HepG2 (cell line): ENCODE measurements around the gene SSBP4. TPM values are rescaled to one million over a fixed set of nuclear protein-coding genes. Genes with fewer than 3 reads are reported as not detected.

Experiments
- CC2D1A ChIP-seq: sonication (generic); formaldehyde crosslinking; IDR thresholded peaks from 2 replicates; pipeline ENCODE4 v1.8.1; 2023; ENCODE audit warnings: mild to moderate bottlenecking, missing genetic modification reagents
- CEBPB ChIP-seq: IDR thresholded peaks from 2 replicates; pipeline ENCODE4 v1.6.1; 2011; ENCODE audit warnings: low read depth, low read length, improper control_type of control experiment, borderline replicate concordance
- HMG20A ChIP-seq: IDR thresholded peaks from 2 replicates; pipeline ENCODE4 v1.6.1; 2016; ENCODE audit warnings: borderline replicate concordance
- NCOA1 ChIP-seq: sonication (generic); formaldehyde crosslinking; IDR thresholded peaks from 2 replicates; pipeline ENCODE4 v1.9.0; 2021; ENCODE audit warnings: missing genetic modification reagents
- NR3C1 ChIP-seq: sonication (generic); formaldehyde crosslinking; IDR thresholded peaks from 2 replicates; pipeline ENCODE4 v1.4.0; 2020; ENCODE audit warnings: missing genetic modification reagents
- PAWR ChIP-seq: sonication (generic); formaldehyde crosslinking; IDR thresholded peaks from 2 replicates; pipeline ENCODE4 v1.4.0; 2020; ENCODE audit warnings: missing genetic modification reagents, mild to moderate bottlenecking, borderline replicate concordance
- PHB2 ChIP-seq: fragments of 450-650 bp; IDR thresholded peaks from 2 replicates; pipeline ENCODE4 v1.6.1; 2018; ENCODE audit not compliant: partially characterized antibody
- ZNF235 ChIP-seq: sonication (generic); formaldehyde crosslinking; IDR thresholded peaks from 2 replicates; pipeline ENCODE4 v1.8.1; 2023; ENCODE audit warnings: mild to moderate bottlenecking, missing genetic modification reagents, borderline replicate concordance
- ZNF326 ChIP-seq: sonication (generic); formaldehyde crosslinking; IDR thresholded peaks from 2 replicates; pipeline ENCODE4 v1.4.0; 2020; ENCODE audit warnings: missing genetic modification reagents, borderline replicate concordance
- ZNF615 ChIP-seq: sonication (generic); formaldehyde crosslinking; IDR thresholded peaks from 2 replicates; pipeline ENCODE4 v1.5.0; 2020; ENCODE audit warnings: mild to moderate bottlenecking, missing genetic modification reagents, borderline replicate concordance
- polyA plus RNA-seq, 8 experiments: library from polyadenylated mRNA; depleted of rRNA in 3 of 8; stranded (reverse) in 7 of 8; unstranded in 1 of 8; fragments of >200 nt; fragmentation: Illumina TruSeq in 4 of 8; extraction: Trizol in 4 of 8; gene quantifications; 2 replicates each; pipeline versions ENCODE4 v1.2.1 to v1.2.3, GENCODE V29; 2011 to 2016; ENCODE audit warnings: low read depth in 4 of 8, missing spikeins in 1 of 8, mixed read lengths in 1 of 8; ENCODE audit not compliant: insufficient read depth in 1 of 8
- total RNA-seq, 5 experiments: library from RNA; depleted of rRNA; stranded (reverse); fragments of >200 nt; fragmentation: Illumina TruSeq; extraction: Trizol; gene quantifications; 2 replicates each; pipeline ENCODE4 v1.2.3, GENCODE V29; 2016; ENCODE audit warnings: low read depth in 1 of 5
- TF ChIP-seq, protein P1 (sequence below): sonication (generic); formaldehyde crosslinking; IDR thresholded peaks from 2 replicates; pipeline ENCODE4 v1.4.0; 2020; ENCODE audit warnings: missing genetic modification reagents, borderline replicate concordance
- TF ChIP-seq, protein P2 (sequence below): sonication (generic); formaldehyde crosslinking; IDR thresholded peaks from 2 replicates; pipeline ENCODE4 v1.8.0; 2022; ENCODE audit warnings: mild to moderate bottlenecking, missing genetic modification reagents, borderline replicate concordance
- TF ChIP-seq, protein P3 (sequence below): fragments of 450-650 bp; IDR thresholded peaks from 2 replicates; pipeline ENCODE4 v1.6.1; 2017; ENCODE audit warnings: mild to moderate bottlenecking
- TF ChIP-seq, protein P4 (sequence below): sonication (generic); formaldehyde crosslinking; IDR thresholded peaks from 2 replicates; pipeline ENCODE4 v1.4.0; 2020; ENCODE audit warnings: missing genetic modification reagents, mild to moderate bottlenecking, borderline replicate concordance
- TF ChIP-seq, protein P5 (sequence below): sonication (generic); formaldehyde crosslinking; IDR thresholded peaks from 2 replicates; pipeline ENCODE4 v1.4.0; 2020; ENCODE audit warnings: missing genetic modification reagents

The SSBP4 gene
- total and polyA plus RNA-seq, 2 of the 13 experiments (the other 11 are each of a cell fraction or from before 2014, with no cell fraction given), result 20.8 to 39.5 TPM

DNA sequence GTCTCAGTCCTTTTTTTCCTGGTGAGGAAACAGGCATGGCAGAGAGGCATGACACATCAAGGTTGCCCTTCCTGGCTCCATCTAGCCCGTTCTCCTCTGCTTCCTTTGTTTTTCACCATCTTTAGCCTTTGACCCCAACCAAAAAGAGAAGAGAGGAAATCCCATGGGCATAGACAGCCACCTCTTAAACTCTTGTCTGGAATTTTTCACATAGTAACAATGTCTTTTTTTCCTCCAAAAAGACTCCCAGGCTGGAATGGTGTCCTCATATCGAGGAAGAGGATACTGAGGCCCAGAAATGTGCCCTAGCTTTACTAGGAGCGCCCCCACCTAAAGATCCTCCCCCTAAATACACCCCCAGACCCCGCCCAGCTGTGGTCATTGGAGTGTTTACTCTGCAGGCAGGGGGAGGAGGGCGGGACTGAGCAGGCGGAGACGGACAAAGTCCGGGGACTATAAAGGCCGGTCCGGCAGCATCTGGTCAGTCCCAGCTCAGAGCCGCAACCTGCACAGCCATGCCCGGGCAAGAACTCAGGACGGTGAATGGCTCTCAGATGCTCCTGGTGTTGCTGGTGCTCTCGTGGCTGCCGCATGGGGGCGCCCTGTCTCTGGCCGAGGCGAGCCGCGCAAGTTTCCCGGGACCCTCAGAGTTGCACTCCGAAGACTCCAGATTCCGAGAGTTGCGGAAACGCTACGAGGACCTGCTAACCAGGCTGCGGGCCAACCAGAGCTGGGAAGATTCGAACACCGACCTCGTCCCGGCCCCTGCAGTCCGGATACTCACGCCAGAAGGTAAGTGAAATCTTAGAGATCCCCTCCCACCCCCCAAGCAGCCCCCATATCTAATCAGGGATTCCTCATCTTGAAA lies 33.3 kb upstream of the SSBP4 start, which contains the start of gene GDF15 (continued):
- TF ChIP-seq, protein P1, sequence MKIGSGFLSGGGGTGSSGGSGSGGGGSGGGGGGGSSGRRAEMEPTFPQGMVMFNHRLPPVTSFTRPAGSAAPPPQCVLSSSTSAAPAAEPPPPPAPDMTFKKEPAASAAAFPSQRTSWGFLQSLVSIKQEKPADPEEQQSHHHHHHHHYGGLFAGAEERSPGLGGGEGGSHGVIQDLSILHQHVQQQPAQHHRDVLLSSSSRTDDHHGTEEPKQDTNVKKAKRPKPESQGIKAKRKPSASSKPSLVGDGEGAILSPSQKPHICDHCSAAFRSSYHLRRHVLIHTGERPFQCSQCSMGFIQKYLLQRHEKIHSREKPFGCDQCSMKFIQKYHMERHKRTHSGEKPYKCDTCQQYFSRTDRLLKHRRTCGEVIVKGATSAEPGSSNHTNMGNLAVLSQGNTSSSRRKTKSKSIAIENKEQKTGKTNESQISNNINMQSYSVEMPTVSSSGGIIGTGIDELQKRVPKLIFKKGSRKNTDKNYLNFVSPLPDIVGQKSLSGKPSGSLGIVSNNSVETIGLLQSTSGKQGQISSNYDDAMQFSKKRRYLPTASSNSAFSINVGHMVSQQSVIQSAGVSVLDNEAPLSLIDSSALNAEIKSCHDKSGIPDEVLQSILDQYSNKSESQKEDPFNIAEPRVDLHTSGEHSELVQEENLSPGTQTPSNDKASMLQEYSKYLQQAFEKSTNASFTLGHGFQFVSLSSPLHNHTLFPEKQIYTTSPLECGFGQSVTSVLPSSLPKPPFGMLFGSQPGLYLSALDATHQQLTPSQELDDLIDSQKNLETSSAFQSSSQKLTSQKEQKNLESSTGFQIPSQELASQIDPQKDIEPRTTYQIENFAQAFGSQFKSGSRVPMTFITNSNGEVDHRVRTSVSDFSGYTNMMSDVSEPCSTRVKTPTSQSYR (CRISPR knock-in tag), result peak; percentile 37; the same call in 1 of the 2 replicates
- no peak for TF ChIP-seq PAWR (CRISPR knock-in tag)
- TF ChIP-seq CC2D1A (CRISPR knock-in tag), result no peak
- TF ChIP-seq NCOA1 (CRISPR knock-in tag), result 0 out of 2 replicates have a peak, but pooled peaks have one; percentile 79
- TF ChIP-seq ZNF615 (CRISPR knock-in tag), result 0 out of 2 replicates have a peak, but pooled peaks have one; percentile 25
- no peak for TF ChIP-seq CEBPB
- TF ChIP-seq, protein P2, sequence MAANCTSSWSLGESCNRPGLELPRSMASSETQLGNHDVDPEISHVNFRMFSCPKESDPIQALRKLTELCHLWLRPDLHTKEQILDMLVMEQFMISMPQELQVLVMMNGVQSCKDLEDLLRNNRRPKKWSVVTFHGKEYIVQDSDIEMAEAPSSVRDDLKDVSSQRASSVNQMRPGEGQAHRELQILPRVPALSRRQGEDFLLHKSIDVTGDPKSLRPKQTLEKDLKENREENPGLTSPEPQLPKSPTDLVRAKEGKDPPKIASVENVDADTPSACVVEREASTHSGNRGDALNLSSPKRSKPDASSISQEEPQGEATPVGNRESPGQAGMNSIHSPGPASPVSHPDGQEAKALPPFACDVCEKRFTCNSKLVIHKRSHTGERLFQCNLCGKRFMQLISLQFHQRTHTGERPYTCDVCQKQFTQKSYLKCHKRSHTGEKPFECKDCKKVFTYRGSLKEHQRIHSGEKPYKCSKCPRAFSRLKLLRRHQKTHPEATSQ, result peak; percentile 72; the same call in 1 of the 2 replicates
- TF ChIP-seq PHB2, result no peak
- TF ChIP-seq, protein P3, sequence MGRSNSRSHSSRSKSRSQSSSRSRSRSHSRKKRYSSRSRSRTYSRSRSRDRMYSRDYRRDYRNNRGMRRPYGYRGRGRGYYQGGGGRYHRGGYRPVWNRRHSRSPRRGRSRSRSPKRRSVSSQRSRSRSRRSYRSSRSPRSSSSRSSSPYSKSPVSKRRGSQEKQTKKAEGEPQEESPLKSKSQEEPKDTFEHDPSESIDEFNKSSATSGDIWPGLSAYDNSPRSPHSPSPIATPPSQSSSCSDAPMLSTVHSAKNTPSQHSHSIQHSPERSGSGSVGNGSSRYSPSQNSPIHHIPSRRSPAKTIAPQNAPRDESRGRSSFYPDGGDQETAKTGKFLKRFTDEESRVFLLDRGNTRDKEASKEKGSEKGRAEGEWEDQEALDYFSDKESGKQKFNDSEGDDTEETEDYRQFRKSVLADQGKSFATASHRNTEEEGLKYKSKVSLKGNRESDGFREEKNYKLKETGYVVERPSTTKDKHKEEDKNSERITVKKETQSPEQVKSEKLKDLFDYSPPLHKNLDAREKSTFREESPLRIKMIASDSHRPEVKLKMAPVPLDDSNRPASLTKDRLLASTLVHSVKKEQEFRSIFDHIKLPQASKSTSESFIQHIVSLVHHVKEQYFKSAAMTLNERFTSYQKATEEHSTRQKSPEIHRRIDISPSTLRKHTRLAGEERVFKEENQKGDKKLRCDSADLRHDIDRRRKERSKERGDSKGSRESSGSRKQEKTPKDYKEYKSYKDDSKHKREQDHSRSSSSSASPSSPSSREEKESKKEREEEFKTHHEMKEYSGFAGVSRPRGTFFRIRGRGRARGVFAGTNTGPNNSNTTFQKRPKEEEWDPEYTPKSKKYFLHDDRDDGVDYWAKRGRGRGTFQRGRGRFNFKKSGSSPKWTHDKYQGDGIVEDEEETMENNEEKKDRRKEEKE, result no peak
- TF ChIP-seq HMG20A (CRISPR knock-in tag), result no peak; the same call in none of the 2 replicates
- TF ChIP-seq, protein P4, sequence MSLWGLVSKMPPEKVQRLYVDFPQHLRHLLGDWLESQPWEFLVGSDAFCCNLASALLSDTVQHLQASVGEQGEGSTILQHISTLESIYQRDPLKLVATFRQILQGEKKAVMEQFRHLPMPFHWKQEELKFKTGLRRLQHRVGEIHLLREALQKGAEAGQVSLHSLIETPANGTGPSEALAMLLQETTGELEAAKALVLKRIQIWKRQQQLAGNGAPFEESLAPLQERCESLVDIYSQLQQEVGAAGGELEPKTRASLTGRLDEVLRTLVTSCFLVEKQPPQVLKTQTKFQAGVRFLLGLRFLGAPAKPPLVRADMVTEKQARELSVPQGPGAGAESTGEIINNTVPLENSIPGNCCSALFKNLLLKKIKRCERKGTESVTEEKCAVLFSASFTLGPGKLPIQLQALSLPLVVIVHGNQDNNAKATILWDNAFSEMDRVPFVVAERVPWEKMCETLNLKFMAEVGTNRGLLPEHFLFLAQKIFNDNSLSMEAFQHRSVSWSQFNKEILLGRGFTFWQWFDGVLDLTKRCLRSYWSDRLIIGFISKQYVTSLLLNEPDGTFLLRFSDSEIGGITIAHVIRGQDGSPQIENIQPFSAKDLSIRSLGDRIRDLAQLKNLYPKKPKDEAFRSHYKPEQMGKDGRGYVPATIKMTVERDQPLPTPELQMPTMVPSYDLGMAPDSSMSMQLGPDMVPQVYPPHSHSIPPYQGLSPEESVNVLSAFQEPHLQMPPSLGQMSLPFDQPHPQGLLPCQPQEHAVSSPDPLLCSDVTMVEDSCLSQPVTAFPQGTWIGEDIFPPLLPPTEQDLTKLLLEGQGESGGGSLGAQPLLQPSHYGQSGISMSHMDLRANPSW (CRISPR knock-in tag), result peak; percentile 89
- TF ChIP-seq, protein P5, sequence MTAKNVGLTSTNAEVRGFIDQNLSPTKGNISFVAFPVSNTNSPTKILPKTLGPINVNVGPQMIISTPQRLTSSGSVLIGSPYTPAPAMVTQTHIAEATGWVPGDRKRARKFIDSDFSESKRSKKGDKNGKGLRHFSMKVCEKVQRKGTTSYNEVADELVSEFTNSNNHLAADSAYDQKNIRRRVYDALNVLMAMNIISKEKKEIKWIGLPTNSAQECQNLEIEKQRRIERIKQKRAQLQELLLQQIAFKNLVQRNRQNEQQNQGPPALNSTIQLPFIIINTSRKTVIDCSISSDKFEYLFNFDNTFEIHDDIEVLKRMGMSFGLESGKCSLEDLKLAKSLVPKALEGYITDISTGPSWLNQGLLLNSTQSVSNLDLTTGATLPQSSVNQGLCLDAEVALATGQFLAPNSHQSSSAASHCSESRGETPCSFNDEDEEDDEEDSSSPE (CRISPR knock-in tag), result peak; percentile 68
- TF ChIP-seq ZNF326, result peak; percentile 67; the same call in 1 of the 2 replicates
- TF ChIP-seq NR3C1, result no peak
- TF ChIP-seq ZNF235 (CRISPR knock-in tag), result no peak; the same call in 1 of the 2 replicates
